Esophagus squamous epithelium (tissue), 5 donors: ENCODE data around the gene FBXO33. TPM values are rescaled to one million over a fixed set of nuclear protein-coding genes. Genes with fewer than 3 reads are reported as not detected.
A peak's percentile ranks its signal among the peaks of the same experiment; 100 is the strongest.

Experiments used
- DNase-seq: peaks from one replicate; lab custom pipeline; 2025; lab: John Stamatoyannopoulos, UW
- H3K27ac ChIP-seq, 4 donors: fragments of 200-600 bp; sonication (generic); one replicate each; pipeline ENCODE4 v1.5.1; 2016 to 2019; ENCODE audit warnings: mild to moderate bottlenecking in 1 of 4
- H3K27me3 ChIP-seq, 4 donors: fragments of 200-600 bp; sonication (generic); 1 replicate in 3 of 4; 2 replicates in 1 of 4; pipeline versions ENCODE4 v1.5.1 to v1.6.0; 2017 to 2021; ENCODE audit warnings: antibody characterized with exemption in 1 of 4
- H3K36me3 ChIP-seq, 3 donors: fragments of 200-600 bp; sonication (generic); one replicate each; pipeline ENCODE4 v1.5.1; 2016 to 2019
- H3K4me1 ChIP-seq, 3 donors: fragments of 200-600 bp; sonication (generic); one replicate each; pipeline ENCODE4 v1.5.1; 2017 to 2019
- H3K4me3 ChIP-seq, 4 donors: fragments of 200-600 bp; sonication (generic); 1 replicate in 3 of 4; 2 replicates in 1 of 4; pipeline ENCODE4 v1.5.1; 2016 to 2019; ENCODE audit warnings: mild to moderate bottlenecking in 2 of 4, moderate library complexity in 1 of 4
- H3K9me3 ChIP-seq, 3 donors: fragments of 200-600 bp; sonication (generic); one replicate each; pipeline ENCODE4 v1.5.1; 2016 to 2019
- CTCF ChIP-seq, 6 experiments: fragments of 450-650 bp in 4 of 6; fragments of 200-600 bp in 2 of 6; sonication (generic) in 2 of 6; IDR thresholded peaks; one replicate each; pipeline ENCODE4 v1.5.1; 2016 to 2019; ENCODE audit warnings: antibody characterized with exemption in 6 of 6, mild to moderate bottlenecking in 4 of 6, moderate library complexity in 4 of 6
- POLR2A ChIP-seq, 4 donors: fragments of 450-650 bp; IDR thresholded peaks; one replicate each; pipeline ENCODE4 v1.6.1; 2017; ENCODE audit warnings: antibody characterized with exemption in 4 of 4, mild to moderate bottlenecking in 4 of 4, moderate library complexity in 3 of 4
- WGBS, 2 donors: methylation state at CpG; one replicate each; pipeline ENCODE4 v1.1.5; 2018; 5-methylcytosine and 5-hydroxymethylcytosine counted together
- intact Hi-C: fragments of 100-400 bp; cut with DNase I; formaldehyde crosslinking; loops from one replicate; pipeline ENCODE4 v1.15.0; 2022
- total RNA-seq, 4 donors: library from RNA; depleted of rRNA; stranded (reverse); fragments of >200 nt; gene quantifications; one replicate each; pipeline ENCODE4 v1.1.0, GENCODE V29; 2016
- donor health status: DM: yes; HTN: yes; CAD: no.

FBXO33 gene
- total RNA-seq, 4 donors from 2014 or later = 4.8 to 10.1 (median 9.0) TPM

DNA sequence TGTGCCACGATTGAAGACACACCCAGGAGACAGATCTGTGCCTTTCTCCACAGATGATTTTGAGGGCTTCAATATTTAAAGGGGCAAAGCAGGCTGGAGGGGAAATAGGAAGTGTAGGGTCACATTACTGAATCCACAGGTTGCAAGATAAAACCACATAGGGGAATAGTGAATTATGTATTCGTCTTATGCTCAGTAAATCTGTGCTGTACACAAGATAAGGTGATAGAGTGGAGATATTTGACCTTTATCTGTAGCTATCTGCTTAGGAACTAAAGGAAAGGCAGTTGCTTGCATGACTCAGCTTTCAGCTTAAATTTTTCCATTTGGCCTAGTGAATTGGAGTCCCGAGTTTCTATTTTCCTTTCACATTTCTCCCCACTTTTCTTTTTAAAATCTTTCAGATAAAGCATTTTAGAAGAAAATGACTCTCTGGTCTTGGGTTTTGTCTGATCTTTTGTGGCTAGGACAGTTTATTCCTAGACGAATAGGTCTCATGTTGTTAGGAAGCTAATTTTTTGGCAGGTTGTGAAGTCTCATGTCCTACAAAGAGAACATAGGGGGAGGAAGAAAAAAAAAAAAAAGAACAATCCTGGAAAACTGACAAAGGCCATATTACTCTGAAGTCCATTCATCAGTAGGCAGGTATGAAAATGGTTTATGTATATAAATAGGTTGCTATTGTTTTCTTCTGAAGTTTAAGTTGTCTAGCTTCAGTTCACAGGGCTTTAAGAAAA lies 55.4 kb downstream of the FBXO33 start:
- intact Hi-C loops = no loop called here
- peak overlapping the region in 1 of 4 donors; percentile 10 for H3K4me3 ChIP-seq

GRCh38 chr14:39374851-39375250 lies 57.4 kb downstream of the FBXO33 start:
- no peaks in the 10 kb centered on the region for H3K27me3 ChIP-seq
- H3K27ac ChIP-seq = no peak overlapping the region
- H3K4me1 ChIP-seq = peaks cover 0 to 16% (median 0%) of the 10 kb centered on the region in 3 donors
- H3K9me3 ChIP-seq = no peaks in the 10 kb centered on the region
- H3K4me3 ChIP-seq = no peak overlapping the region
- no peak for DNase-seq
- H3K36me3 ChIP-seq = peaks cover 0 to 14% (median 0%) of the 10 kb centered on the region in 3 donors
- intact Hi-C loops = no loop called here
- TF ChIP-seq CTCF (IDR thresholded peaks at IDR 0.05) (no peak), POLR2A (IDR thresholded peaks at IDR 0.05) (no peak)

More for the DNA sequence above, 55.4 kb downstream of the FBXO33 start:
- H3K27ac ChIP-seq = peak overlapping the region; percentile 11 to 65 (median 57)
- WGBS, 2 donors = 39 to 56% methylated on average over 4 of the region's 4 CpGs
- no peak for TF ChIP-seq POLR2A (IDR thresholded peaks at IDR 0.05)
- TF ChIP-seq CTCF (IDR thresholded peaks at IDR 0.05) = no peak
- no peaks in the 10 kb centered on the region for H3K9me3 ChIP-seq
- DNase-seq = no peak
- H3K27me3 ChIP-seq = no peaks in the 10 kb centered on the region
- H3K36me3 ChIP-seq = no peaks in the 10 kb centered on the region
- peaks cover 0 to 16% (median 0%) of the 10 kb centered on the region in 3 donors for H3K4me1 ChIP-seq

GRCh38 chr14:39372656-39373055 lies 59.6 kb downstream of the FBXO33 start:
- no peaks in the 10 kb centered on the region for H3K27me3 ChIP-seq
- no peak overlapping the region for H3K4me3 ChIP-seq
- 95 to 100% methylated on average over 1 of the region's 1 CpG for WGBS, 2 donors
- no peak overlapping the region for H3K27ac ChIP-seq
- peaks cover 0 to 19% (median 0%) of the 10 kb centered on the region in 3 donors for H3K36me3 ChIP-seq
- DNase-seq = no peak
- peaks cover 0 to 20% (median 0%) of the 10 kb centered on the region in 3 donors for H3K4me1 ChIP-seq
- TF ChIP-seq POLR2A (IDR thresholded peaks at IDR 0.05) = no peak
- TF ChIP-seq CTCF (IDR thresholded peaks at IDR 0.05) = no peak
- intact Hi-C loops = no loop called here
- no peaks in the 10 kb centered on the region for H3K9me3 ChIP-seq

DNA sequence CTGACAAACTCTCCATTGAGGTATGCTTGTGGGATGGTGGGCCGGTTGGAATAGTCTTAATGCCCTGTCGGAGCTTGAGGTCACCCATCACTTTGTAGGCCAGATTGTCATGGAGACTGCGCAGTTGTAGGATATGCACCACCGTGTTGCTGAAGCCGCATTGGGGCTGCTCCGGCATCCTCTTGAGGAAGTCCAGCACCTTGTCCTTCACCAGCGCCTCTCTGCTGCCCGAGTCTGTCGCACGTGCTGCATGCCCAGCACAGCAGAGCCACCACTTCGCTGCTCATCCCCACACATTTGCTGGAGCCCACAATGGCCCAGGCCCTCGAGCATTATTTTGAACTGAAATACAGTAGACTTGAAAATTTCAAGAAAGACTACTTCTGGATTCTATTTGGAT lies 61.8 kb downstream of the FBXO33 start:
- H3K9me3 ChIP-seq = no peaks in the 10 kb centered on the region
- H3K27ac ChIP-seq = no peak overlapping the region
- H3K27me3 ChIP-seq = no peaks in the 10 kb centered on the region
- peaks cover 0 to 12% (median 0%) of the 10 kb centered on the region in 3 donors for H3K4me1 ChIP-seq
- no peak overlapping the region for H3K4me3 ChIP-seq
- intact Hi-C loops = no loop called here
- no peak for DNase-seq
- TF ChIP-seq POLR2A (IDR thresholded peaks at IDR 0.05) (no peak), CTCF (IDR thresholded peaks at IDR 0.05) (no peak)
- WGBS, 2 donors = 92 to 94% methylated on average over 9 of the region's 12 CpGs
- H3K36me3 ChIP-seq = peaks cover 0 to 26% (median 0%) of the 10 kb centered on the region in 3 donors

GRCh38 chr14:39369029-39369428 lies 63.2 kb downstream of the FBXO33 start:
- peaks cover 0 to 10% (median 6%) of the 10 kb centered on the region in 3 donors for H3K9me3 ChIP-seq
- TF ChIP-seq POLR2A (IDR thresholded peaks at IDR 0.05) = no peak
- TF ChIP-seq CTCF (IDR thresholded peaks at IDR 0.05) = no peak
- no peak overlapping the region for H3K27ac ChIP-seq
- WGBS, 2 donors = 86 to 97% methylated on average over 2 of the region's 2 CpGs
- intact Hi-C loops = no loop called here
- H3K27me3 ChIP-seq = no peaks in the 10 kb centered on the region
- peaks cover 0 to 39% (median 0%) of the 10 kb centered on the region in 3 donors for H3K36me3 ChIP-seq
- no peak for DNase-seq
- peaks cover 0 to 4% (median 0%) of the 10 kb centered on the region in 3 donors for H3K4me1 ChIP-seq
- no peak overlapping the region for H3K4me3 ChIP-seq
